Measurements from ENCODE around the gene BMP5.

The BMP5 gene

GRCh38 chr6:55872866-55873265, 2.5 kb downstream of the BMP5 start:
- no peak for DNase-seq (ENCODE audit: low read depth)

GRCh38 chr6:55870181-55870813, 5.1 kb downstream of the BMP5 start:
- DNase-seq (ENCODE audit: low read depth), result no peak

DNA sequence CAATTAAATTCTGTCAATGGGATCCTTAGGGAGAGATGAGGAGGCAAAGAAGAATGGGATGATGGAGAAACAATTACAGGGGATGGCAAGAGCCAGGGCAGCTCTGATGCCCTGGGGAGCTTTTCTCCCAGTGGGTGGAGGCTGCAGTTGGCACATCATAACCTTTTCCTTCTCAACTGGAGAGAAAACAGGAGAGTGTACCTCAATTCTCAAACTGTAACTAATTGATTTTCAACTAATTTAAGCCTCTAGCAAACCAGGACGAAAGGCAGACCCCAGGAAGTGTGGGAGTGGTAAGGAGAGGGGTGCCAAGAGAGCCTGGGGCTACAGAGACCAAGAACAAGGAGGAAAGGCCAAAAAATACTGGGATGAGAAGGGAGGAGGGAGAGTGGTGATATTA, 5.7 kb downstream of the BMP5 start:
- no peak for DNase-seq (ENCODE audit: low read depth)

DNA sequence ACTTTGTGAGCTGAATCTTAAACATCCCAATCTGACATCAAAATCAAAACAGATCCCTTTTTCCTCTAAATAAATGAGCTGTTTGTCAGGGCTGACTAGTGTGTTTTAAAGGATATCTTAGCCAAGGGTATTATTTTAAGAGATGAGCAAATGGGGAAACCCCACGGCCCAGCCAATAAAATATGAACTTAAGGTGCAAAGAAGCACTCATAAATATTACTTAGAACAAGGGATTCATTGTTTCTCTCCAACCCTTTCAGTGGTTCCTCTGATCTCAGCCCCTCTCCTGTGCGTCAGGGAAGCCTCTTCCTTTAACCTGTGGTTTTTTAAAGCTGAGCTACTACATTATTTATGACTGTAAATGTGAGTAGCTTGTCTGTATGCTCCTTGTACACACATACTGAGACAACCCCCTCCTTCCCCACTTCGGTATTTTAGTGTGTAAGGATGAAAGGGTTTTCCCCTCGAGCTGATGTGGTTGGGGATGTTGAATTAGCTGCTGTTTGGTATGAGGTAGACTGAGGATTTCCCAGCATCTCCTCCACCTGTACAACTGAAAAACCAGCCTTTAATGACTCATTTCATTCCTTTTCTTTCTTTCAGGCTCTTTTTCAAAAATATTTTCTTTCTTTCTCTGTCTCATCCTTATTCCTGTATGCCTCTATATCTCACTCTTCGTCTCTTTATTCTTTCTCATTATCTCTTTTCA, 6.5 kb downstream of the BMP5 start:
- DNase-seq (ENCODE audit: low read depth), result no peak

GRCh38 chr6:55868176-55868575, 7.2 kb downstream of the BMP5 start:
- DNase-seq (ENCODE audit: low read depth), result no peak

DNA sequence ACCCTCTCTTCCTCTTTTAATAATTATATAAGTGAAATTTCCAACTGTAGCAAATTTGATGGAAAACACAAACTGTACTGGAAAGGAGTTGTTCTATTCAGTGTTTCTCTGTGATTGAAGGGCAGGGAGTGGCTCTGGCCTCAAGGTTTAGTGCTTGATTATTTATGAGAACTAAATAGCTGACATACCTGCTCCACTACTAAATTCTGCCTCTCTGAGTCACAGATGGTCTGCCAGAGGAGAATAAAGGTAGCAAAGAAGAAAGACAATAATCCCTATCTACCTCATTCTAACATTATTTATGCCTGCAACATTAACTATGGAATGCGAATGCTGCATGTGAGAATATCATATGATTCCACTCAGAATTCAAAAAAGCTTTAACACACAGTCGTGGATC, 9.3 kb downstream of the BMP5 start:
- DNase-seq (ENCODE audit: low read depth), result no peak

DNA sequence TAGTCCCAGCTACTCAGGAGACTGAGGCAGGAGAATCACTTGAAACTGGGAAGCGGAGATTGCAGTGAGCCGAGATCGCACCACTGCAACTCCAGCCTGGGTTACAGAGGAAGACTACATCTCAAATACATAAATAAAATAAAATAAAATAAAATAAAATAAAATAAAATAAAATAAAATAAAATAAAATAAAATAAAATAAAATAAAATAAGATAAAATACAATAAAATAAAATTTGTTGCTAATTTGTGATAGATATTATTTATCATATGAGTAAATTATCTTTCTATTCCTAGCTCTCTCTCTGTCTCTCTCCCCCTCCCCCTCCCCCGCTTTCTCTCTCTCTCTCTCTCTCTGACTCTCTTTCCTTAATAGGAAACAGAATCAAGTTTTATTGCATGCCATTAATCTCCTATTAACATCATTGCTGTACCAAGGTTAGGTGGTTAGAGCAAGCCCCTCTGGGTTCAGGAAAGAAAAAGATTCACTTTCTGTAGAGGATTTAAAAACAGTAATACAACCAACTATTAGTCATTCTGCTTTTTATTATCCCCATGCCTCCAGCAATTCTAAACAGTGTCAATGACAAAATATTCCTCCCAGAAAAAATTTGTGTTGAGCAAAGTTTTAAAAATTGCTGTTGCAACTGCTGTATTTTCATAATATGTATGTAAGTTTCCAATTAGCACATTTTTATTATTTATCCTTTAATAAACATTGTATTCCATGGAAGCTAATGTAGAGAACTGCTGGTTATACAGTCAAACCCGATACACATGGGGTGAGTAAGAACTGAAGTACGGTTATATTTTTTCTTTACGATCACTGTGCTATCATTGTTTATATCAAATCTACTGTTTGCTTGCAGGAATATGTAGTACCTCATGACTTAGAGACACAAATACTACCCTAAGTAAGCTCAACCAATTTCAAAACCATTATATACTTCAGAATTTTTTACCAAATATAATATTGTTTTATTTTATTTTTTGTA, 22.1 kb downstream of the BMP5 start:
- no peak for DNase-seq (ENCODE audit: low read depth)

- DNase-seq (ENCODE audit: low read depth), result no peak
Observed at GRCh38 chr6:55841341-55841740, 34.0 kb downstream of the BMP5 start.

- DNase-seq (ENCODE audit: low read depth), result no peak
Observed at GRCh38 chr6:55839080-55839479, 36.3 kb downstream of the BMP5 start.

DNA sequence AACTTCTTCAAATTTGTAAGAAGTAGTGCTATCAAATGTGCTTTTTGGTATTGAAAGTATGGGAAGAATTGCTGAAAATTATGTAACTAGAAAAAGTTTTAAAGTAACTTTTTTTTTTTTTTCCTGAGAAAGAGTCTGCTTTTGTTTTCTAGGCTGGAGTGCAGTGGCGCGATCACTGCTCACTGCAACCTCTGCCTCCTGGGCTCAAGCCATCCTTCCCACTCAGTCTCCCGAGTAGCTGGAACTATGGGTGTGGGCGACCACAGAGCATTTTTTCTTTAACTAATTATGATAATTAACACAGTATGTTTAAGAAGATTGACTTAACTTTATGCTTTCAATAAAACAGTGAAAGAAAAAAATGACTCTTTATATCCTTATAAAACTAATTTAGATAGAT, 38.4 kb downstream of the BMP5 start:
- no peak for DNase-seq (ENCODE audit: low read depth)

GRCh38 chr6:55836481-55836880, 38.9 kb downstream of the BMP5 start:
- no peak for DNase-seq (ENCODE audit: low read depth)

DNA sequence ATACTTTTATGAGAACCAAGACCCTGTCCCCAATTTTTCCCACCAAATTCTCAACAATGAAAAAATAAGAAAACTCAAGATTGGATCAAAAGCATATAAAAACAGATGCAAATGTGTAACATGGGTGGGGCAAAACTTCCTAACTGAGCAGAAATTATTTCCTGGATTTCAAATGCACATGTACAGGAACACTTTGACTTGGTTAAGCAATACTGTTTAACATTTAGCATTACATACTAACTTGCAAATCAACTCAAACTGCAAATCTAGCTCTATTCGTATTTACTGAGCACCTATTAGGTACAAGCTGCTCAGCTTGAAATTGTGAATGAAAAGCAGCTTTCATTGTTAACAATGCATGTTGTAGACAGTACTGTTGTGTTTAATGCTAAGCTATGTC, 40.2 kb downstream of the BMP5 start:
- no peak for DNase-seq (ENCODE audit: low read depth)

- no peak for DNase-seq (ENCODE audit: low read depth)
Observed at GRCh38 chr6:55833284-55833683, 42.1 kb downstream of the BMP5 start.

DNA sequence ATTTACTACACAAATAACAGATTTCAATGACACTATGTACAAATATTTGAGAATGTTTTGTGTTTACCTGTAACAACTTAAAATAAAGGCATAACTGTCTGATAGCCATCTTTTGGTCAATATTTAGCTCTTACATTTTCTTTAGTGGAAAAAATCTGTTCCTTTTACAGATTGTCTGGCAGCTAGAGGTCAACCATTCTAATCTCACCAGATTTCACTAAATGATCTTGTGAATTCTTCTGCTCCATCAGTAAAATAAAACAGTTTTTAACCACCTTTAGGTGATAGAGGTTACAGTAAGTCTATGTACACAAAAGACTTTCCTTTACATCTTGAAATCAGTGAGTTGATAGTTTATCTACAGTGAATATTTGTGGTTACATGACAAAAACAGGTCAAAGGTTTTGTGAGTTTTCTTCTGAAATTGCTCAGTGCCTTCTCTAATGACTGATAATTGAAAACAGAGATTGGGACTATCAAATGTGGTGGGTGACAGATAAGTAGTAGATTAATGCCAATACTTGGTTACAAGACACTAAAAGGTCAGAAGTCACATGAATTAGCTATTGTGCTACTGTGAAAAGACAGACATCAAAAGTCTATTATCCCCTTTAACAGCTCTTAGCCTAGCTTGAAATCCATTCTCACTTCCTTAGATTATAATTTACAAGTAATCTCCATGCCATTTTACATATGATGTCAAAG, 47.4 kb downstream of the BMP5 start:
- no peak for DNase-seq (ENCODE audit: low read depth)

- DNase-seq (ENCODE audit: low read depth), result no peak
Observed at GRCh38 chr6:55826941-55827340, 48.4 kb downstream of the BMP5 start.

DNA sequence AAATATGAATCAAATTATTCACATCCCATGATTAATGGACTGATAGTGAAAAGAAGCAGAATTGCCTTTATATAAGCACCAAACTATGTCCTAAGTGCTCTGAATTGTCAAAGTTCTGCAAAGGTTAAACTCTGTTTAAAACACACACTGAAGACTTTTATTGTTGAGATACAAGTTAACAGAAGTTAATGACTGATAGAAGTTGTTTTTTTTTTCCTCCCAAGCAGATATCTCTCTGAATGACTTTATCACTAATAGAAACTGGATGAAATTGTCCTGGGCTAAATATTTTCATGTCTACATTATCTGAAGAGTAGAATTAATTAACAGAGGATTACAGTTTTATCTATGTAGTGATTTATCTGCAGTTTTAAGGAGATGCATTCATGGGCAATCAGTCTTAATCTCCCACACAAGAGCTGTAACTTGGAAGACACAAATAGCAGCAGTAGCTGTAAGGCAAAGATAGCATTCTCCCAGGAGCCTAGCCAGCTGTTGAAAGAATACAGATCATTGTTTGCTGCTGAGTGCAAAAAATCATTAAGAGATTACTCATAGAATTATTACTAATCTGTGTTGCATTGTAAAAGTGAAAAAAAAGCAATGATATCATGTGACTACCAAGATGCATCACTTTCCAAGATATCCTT, 49.9 kb downstream of the BMP5 start:
- DNase-seq (ENCODE audit: low read depth), result peak; percentile 11

GRCh38 chr6:55822815-55823214, 52.6 kb downstream of the BMP5 start:
- DNase-seq (ENCODE audit: low read depth), result no peak

- DNase-seq (ENCODE audit: low read depth), result no peak
Observed at GRCh38 chr6:55822005-55822404, 53.4 kb downstream of the BMP5 start.

- no peak for DNase-seq (ENCODE audit: low read depth)
Observed at GRCh38 chr6:55820696-55821095, 54.7 kb downstream of the BMP5 start.

DNA sequence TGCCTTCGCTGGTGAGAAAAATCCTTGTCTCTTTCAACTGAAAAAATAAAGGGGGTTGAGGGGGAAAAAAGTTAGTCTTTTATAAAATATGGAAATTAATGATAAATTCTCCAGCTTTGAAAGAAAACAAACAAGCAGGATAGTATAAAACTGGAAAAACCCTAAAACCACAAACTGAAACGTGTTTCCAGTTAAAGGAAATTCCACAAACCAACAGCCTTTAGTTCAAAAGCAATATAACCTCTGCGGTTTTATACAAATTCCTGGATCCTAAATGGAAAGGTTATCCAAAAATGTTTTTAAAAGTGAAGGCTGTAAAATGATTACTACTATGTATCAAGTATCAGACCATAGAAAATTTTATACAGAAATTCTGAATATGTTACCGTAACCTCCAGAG, 55.6 kb downstream of the BMP5 start:
- no peak for DNase-seq (ENCODE audit: low read depth)

GRCh38 chr6:55818482-55818881, 56.9 kb downstream of the BMP5 start:
- no peak for DNase-seq (ENCODE audit: low read depth)

- DNase-seq (ENCODE audit: low read depth), result no peak
Observed at GRCh38 chr6:55812509-55812908, 62.9 kb downstream of the BMP5 start.

Measured in GM04503 (cell line).